Endothelial cell of umbilical vein (primary cell): ENCODE measurements around the gene KATNB1.

Source experiments
- CTCF ChIP-seq, 2 donors: IDR thresholded peaks; 1 replicate in 1 of 2; 2 replicates in 1 of 2; pipeline ENCODE4 v1.5.1; 2011; ENCODE audit warnings: low read length in 2 of 2, mild to moderate bottlenecking in 2 of 2, moderate library complexity in 2 of 2, control low read depth in 1 of 2, inconsistent platforms in 1 of 2, low read depth in 1 of 2; ENCODE audit not compliant: insufficient read depth in 1 of 2; ENCODE audit errors: extremely low read depth in 1 of 2
- POLR2A ChIP-seq: IDR thresholded peaks from 2 replicates; pipeline ENCODE4 v1.6.1; 2012; ENCODE audit warnings: low read depth, mild to moderate bottlenecking, control low read depth, low read length

- TF ChIP-seq CTCF (IDR thresholded peaks at IDR 0.05; ENCODE audit: extremely low read depth in 1 of 2, insufficient read depth in 1 of 2, low read depth in 1 of 2, low read length in 2 of 2) (no peak), POLR2A (no peak)
Observed at GRCh38 chr16:57725554-57725953, 10.0 kb upstream of the KATNB1 start.
